Measurements from ENCODE around the gene KDM4D.

DNA sequence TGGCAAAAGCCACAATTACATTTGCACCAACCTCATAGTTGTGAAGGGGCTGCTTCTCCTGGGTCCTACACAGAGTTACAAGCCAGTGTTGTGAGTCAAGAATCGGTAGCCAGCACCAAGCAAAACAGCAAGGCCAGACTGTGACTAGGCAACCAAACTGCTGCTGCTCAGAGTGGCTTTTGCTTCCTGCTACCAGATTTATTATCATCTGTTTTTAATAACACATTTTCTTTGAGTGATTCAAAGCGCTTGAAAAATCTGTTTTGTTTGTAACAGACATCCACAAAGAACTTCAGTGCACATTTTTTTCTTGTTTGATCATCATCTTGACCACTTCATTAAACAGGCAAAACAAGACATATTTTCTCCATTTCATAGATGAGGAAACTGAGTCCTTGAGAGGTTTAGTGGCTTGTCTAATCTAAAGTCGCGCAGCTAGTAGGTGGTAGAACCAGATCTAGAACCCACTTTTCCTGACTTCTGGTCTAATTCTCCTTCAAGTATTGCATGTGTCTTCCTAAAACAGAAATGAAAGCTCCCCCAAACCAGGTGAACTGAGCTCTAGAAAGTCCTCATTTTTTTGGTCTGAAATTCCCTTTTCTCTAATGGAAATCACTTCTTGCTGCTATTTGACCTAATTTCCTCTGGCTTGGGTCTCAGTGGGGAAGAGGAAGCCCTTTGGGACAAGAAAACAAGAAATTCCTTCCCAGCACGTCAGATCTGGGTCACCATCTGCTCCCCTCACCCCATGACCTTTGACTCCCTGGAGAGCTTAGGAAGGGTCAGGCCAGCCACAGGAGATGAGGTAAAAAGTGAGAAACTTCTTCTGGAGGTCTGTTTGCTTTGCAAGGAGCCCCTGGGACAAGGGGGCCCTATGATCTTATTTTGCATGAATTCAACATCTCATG is 40.0 kb upstream of the KDM4D start:
- TF ChIP-seq, protein P1, sequence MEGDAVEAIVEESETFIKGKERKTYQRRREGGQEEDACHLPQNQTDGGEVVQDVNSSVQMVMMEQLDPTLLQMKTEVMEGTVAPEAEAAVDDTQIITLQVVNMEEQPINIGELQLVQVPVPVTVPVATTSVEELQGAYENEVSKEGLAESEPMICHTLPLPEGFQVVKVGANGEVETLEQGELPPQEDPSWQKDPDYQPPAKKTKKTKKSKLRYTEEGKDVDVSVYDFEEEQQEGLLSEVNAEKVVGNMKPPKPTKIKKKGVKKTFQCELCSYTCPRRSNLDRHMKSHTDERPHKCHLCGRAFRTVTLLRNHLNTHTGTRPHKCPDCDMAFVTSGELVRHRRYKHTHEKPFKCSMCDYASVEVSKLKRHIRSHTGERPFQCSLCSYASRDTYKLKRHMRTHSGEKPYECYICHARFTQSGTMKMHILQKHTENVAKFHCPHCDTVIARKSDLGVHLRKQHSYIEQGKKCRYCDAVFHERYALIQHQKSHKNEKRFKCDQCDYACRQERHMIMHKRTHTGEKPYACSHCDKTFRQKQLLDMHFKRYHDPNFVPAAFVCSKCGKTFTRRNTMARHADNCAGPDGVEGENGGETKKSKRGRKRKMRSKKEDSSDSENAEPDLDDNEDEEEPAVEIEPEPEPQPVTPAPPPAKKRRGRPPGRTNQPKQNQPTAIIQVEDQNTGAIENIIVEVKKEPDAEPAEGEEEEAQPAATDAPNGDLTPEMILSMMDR (conservative IDR thresholded peaks at IDR 0.05; ENCODE audit: low read depth, low read length) = no peak
- TF ChIP-seq FOS (IDR thresholded peaks at IDR 0.05; ENCODE audit: low read depth, low read length) (peak; percentile 65), RFX5 (IDR thresholded peaks at IDR 0.05; ENCODE audit: low read depth, low read length) (no peak), POLR2A (IDR thresholded peaks at IDR 0.05; ENCODE audit: low read depth, low read length) (0 out of 2 replicates have a peak, but pooled peaks have one; percentile 21), RAD21 (IDR thresholded peaks at IDR 0.05; ENCODE audit: low read length) (no peak), RCOR1 (IDR thresholded peaks at IDR 0.05; ENCODE audit: insufficient replicate concordance, low read length) (peak; percentile 93), SMC3 (IDR thresholded peaks at IDR 0.05; ENCODE audit: low read depth, low read length) (no peak), MAZ (IDR thresholded peaks at IDR 0.05; ENCODE audit: borderline replicate concordance, low read depth, low read length) (no peak), BHLHE40 (IDR thresholded peaks at IDR 0.05; ENCODE audit: low read depth, low read length) (no peak), MAFK (IDR thresholded peaks at IDR 0.05; ENCODE audit: low read depth, low read length) (peak; percentile 44; the same call in 1 of the 2 replicates)
- TF ChIP-seq, protein P2, sequence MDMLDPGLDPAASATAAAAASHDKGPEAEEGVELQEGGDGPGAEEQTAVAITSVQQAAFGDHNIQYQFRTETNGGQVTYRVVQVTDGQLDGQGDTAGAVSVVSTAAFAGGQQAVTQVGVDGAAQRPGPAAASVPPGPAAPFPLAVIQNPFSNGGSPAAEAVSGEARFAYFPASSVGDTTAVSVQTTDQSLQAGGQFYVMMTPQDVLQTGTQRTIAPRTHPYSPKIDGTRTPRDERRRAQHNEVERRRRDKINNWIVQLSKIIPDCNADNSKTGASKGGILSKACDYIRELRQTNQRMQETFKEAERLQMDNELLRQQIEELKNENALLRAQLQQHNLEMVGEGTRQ (IDR thresholded peaks at IDR 0.05; ENCODE audit: low read depth, low read length) = no peak
